Mucosa of stomach (tissue), 1 donor: ENCODE measurements around the gene PITRM1.

ENCODE experiments used
- H3K27me3 ChIP-seq: one replicate; pipeline ENCODE4 v1.7.0; 2013; ENCODE audit warnings: mild to moderate bottlenecking, low read length; ENCODE audit not compliant: control insufficient read depth, insufficient read depth
- H3K36me3 ChIP-seq: one replicate; pipeline ENCODE4 v1.7.0; 2013; ENCODE audit warnings: low read length; ENCODE audit not compliant: control insufficient read depth, insufficient read depth
- H3K4me1 ChIP-seq: one replicate; pipeline ENCODE4 v1.7.0; 2013; ENCODE audit warnings: mild to moderate bottlenecking, low read length; ENCODE audit not compliant: control insufficient read depth, insufficient read depth
- H3K4me3 ChIP-seq: one replicate; pipeline ENCODE4 v1.7.0; 2013; ENCODE audit warnings: low read length
- H3K9ac ChIP-seq: one replicate; pipeline ENCODE4 v1.7.0; 2013; ENCODE audit warnings: mild to moderate bottlenecking, low read length, moderate library complexity
- H3K9me3 ChIP-seq: one replicate; pipeline ENCODE4 v1.7.0; 2013; ENCODE audit warnings: mild to moderate bottlenecking, low read length, moderate library complexity; ENCODE audit not compliant: control insufficient read depth
- donor health status: Pancreatic carcinoma.

The PITRM1 gene

DNA sequence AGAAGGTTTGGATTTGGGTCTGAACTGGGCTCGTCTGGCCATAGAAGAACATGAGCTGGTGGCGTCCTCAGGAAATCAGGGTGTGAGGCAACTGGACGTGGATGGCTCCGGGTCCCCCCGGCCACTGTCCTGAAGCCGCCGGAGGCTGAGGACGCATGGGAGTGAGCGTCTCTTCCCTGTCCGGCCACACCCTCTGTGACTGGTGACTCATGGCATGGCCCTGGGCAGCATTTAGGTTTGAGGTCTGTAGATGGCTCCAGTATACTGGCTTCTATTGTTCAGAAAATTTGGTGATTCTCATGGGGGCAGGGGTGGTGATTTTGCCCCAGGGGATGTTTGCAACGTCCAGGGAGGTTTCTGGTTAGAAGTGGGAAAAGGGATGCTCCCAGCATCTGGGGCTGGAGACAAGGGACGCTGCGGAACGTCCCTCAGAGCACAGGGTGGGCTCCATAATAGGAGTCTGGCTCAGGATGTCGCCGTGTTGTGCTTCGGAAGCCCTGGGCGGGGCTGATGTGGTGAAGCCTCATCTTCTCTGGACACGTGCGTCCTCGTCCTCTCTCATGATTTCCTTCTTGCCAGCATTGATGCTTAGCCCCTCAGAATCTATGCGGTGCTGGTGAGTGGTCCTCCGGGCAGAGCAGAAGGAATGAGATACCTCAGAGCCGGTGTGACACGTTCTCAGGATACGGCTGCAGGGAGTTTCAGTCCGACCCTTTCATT is 49.9 kb downstream of the PITRM1 start:
- Histone ChIP-seq H3K4me1 (peaks cover 19% of the 10 kb centered on the region), H3K9me3 (no peaks in the 10 kb centered on the region), H3K27me3 (no peaks in the 10 kb centered on the region), H3K4me3 (no peak overlapping the region), H3K9ac (no peak overlapping the region), H3K36me3 (no peaks in the 10 kb centered on the region)

DNA sequence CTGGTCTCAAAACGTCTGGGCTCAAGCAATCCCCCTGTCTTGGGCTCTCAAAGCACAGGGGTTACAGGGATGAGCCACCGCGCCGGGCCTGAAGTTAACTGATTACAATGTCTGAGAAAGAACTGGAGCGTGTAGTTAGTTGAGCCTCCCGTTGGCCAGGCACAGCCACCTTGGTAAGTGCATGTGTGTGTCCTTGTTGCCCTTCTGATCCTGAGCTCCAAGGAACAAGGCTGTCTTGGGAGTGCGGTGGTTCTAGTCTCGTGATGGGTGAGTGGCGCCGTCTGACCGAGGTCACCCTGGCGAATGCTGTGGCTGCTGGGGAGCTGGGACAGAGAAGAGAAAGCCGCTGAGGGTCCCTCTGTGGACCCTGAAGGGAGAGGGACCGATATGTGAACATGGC is 50.5 kb downstream of the PITRM1 start:
- no peak overlapping the region for H3K9ac ChIP-seq
- H3K4me1 ChIP-seq, result peaks cover 12% of the 10 kb centered on the region
- H3K27me3 ChIP-seq, result no peaks in the 10 kb centered on the region
- H3K4me3 ChIP-seq, result no peak overlapping the region
- H3K9me3 ChIP-seq, result no peaks in the 10 kb centered on the region
- H3K36me3 ChIP-seq, result no peaks in the 10 kb centered on the region

DNA sequence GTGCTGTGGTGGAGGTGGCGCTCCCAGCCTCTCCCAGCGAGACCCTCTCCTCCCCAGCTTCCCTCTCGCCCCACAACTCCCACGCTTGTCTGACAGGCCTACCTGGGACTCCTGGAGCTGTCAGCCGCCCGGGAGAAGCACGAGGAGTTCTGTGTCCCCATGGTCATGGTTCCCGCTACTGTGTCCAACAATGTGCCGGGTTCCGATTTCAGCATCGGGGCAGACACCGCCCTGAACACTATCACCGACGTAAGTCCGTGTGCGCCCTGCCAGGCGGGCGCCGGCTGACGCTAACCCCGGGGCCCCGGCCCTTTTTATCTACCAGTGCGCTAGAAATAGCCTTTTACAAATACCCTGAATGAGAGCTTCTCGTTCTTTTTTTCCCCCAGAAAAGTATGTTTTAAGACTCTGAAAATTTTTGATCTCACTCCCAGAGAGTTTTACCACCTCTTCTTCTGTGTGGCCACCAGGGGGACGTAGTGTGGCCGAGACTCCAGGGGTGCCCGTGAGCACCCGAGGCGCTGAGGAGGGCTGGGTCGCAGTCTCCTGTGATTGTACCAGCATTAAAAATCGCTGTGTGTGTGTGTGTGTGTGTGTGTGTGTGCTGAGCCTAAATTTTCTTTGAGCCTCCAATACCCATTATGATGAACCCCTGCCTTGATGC is 52.7 kb downstream of the PITRM1 start:
- Histone ChIP-seq H3K4me1 (peaks cover 4% of the 10 kb centered on the region), H3K27me3 (no peaks in the 10 kb centered on the region), H3K36me3 (no peaks in the 10 kb centered on the region), H3K9me3 (no peaks in the 10 kb centered on the region), H3K9ac (no peak overlapping the region), H3K4me3 (no peak overlapping the region)

DNA sequence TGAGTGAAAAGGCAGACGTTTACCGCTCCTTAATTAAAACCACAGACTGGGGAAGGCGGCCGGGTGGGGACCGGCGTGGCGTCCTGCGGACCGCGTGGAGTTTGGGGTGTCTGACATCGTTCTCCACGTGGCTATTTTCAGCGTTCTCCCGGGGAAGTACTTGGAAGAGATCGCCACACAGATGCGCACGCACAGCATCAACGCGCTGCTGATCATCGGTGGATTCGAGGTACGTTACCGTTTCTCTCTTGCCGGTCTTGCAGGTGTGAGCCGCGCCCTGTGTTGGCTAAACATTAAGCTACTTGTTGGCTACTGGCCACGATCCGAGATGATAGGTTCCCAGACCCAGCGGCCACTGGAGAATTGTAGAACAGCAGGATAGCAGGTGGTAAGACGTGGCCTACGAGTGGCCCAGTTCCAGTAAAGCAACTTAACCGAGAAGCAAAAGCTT is 53.9 kb downstream of the PITRM1 start:
- no peaks in the 10 kb centered on the region for H3K9me3 ChIP-seq
- no peak overlapping the region for H3K4me3 ChIP-seq
- peaks cover 4% of the 10 kb centered on the region for H3K4me1 ChIP-seq
- H3K36me3 ChIP-seq, result no peaks in the 10 kb centered on the region
- H3K9ac ChIP-seq, result no peak overlapping the region
- H3K27me3 ChIP-seq, result no peaks in the 10 kb centered on the region

DNA sequence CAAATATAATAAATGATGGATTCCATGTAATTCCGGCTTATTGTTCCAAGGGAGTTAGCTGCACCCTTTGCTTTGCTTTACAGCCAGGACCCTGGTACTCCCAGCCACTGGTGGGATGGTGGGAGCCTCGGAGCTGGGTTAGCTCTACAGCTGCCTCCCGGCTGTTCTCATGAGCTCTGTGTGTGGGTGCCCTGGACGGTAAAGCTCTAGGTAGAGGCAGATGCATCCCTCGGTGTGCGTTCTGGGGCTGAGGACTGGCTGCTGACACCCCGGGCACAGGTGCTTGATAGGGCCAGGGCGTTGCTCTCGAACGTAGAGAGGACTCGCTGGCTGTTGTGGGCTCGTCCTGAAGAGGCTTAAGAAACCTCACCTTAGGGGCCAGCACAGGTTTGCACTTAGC is 55.1 kb downstream of the PITRM1 start:
- Histone ChIP-seq H3K9ac (no peak overlapping the region), H3K36me3 (peaks cover 3% of the 10 kb centered on the region), H3K4me3 (no peak overlapping the region), H3K27me3 (no peaks in the 10 kb centered on the region), H3K4me1 (peaks cover 4% of the 10 kb centered on the region), H3K9me3 (no peaks in the 10 kb centered on the region)

DNA sequence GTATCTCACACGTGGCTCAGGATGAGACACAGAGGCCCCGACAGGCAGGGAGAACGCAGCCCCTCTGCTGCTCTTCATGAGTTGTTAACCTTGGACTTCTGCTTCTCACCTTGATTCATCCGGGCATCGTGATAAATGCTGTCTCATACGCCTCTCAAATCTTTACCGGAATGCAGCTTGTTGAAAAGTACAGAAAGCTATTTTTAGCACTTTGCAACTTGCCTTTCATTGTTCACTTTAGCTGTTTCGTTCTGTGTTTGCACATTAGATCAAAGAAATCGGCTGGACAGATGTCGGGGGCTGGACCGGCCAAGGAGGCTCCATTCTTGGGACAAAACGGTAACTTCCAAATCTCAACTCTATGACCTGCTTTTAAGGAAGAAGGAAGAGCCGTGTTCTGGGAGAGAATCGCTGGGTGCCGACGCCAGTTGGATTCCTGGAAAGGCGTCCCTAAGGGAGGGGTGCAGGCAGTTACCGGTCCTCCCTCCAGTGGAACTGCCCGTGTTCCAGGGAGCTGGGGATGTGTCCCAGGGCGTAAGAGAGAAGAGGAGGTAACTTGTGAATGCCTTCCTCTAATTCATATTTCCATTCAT is 56.0 kb downstream of the PITRM1 start:
- no peaks in the 10 kb centered on the region for H3K9me3 ChIP-seq
- no peak overlapping the region for H3K4me3 ChIP-seq
- peaks cover 4% of the 10 kb centered on the region for H3K4me1 ChIP-seq
- peaks cover 3% of the 10 kb centered on the region for H3K36me3 ChIP-seq
- H3K27me3 ChIP-seq, result no peaks in the 10 kb centered on the region
- H3K9ac ChIP-seq, result no peak overlapping the region

DNA sequence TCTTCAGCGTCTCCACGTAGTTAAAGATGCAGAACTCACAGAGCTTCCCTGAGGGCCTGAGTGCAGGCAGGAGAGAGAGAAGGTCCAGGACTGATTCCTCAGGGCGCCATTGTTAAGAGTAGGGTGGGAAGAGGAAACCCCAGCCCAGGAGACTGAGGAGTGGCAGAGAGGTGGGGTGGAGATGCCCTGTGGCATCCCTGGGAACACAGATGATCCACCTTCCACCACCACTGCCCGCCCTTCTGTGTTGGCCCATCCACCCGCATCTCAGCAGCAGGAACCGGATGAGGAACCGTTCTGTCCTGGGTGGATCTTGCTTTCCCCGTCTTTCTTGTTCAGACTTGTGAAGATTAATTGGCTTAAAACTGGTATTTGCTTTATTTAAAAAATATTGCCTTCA is 56.9 kb downstream of the PITRM1 start:
- Histone ChIP-seq H3K36me3 (peaks cover 3% of the 10 kb centered on the region), H3K4me3 (no peak overlapping the region), H3K4me1 (peaks cover 4% of the 10 kb centered on the region), H3K9me3 (no peaks in the 10 kb centered on the region), H3K27me3 (no peaks in the 10 kb centered on the region), H3K9ac (no peak overlapping the region)

DNA sequence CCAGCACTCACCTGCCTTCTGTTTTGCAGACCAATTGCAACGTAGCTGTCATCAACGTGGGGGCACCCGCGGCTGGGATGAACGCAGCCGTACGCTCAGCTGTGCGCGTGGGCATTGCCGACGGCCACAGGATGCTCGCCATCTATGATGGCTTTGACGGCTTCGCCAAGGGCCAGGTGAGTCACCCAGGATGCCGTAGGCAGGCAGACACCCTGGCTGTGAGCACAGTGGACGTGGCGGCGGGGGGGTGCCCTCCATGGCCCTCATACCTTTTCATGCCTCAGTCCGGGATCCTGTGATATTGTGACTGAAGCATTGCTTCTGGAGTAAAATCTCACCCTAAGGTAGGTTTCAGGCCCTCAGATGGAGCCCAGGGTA is 59.2 kb downstream of the PITRM1 start:
- Histone ChIP-seq H3K27me3 (no peaks in the 10 kb centered on the region), H3K9ac (no peak overlapping the region), H3K9me3 (no peaks in the 10 kb centered on the region), H3K36me3 (peaks cover 8% of the 10 kb centered on the region), H3K4me1 (no peaks in the 10 kb centered on the region), H3K4me3 (no peak overlapping the region)

DNA sequence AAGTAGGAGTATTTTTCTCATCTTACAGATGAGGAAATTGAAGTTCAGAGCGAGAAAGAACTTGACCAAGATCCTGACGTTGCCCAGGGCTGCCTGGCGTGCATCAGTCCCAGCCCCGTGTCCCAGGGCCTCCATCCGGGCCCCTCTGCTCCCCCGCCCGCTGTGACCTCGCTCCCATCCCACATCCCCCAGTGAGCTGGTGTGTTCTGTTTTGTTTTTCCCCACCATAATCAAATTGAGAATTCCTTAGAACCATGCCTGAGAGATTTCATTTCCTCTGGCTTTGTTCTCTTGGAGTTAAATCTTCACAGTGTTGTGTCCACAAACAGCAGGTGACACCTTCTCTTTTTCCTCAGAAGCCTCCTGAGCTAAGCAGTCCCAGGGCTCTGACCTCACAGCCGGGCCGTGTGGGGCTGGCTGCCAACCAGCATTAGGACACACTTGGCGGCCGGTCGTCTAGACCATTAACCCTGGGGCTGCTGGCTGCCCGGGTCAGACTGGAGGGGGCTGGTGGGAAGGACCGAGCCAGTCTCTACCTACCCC is 60.9 kb downstream of the PITRM1 start:
- Histone ChIP-seq H3K4me1 (no peaks in the 10 kb centered on the region), H3K27me3 (no peaks in the 10 kb centered on the region), H3K9me3 (no peaks in the 10 kb centered on the region), H3K36me3 (peaks cover 8% of the 10 kb centered on the region), H3K9ac (no peak overlapping the region), H3K4me3 (no peak overlapping the region)

DNA sequence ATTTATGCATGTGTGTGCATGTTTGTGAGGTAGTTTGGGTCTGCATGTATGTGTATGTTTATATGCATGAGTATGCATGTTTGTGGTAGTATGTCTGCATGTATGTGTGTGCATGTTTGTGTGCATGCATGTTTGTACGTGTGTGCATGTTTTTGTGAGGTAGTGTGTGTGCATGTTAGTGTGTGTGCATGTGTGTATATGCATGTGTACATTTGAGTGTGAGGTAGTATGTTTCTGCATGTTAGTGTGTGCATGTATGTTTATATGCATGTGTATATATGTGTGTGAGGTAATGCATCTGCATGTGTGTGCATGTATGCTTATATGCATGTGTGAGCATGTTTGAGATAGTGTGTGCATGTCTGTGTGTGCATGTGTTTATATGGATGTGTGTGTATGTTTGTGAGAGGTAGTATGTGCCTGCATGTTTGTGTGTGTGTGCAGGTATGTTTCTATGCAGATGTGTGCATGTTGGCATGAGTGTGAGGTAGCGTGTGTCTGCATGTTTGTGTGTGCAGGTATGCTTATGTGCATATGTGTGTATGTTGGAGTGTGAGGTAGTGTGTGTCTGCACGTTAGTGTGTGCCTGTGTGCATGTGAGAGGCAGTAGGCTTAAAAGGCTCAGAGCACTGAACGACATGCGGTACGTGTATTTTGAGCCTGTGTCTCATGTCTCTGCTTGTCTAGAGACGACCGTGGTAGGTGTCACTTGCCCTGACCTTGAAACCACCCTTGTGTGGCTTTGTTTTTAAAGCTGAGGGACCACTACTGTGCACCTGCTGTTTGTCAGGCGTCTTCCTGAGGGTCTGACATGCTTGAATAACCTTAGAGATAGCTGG is 61.6 kb downstream of the PITRM1 start:
- H3K36me3 ChIP-seq, result peaks cover 8% of the 10 kb centered on the region

DNA sequence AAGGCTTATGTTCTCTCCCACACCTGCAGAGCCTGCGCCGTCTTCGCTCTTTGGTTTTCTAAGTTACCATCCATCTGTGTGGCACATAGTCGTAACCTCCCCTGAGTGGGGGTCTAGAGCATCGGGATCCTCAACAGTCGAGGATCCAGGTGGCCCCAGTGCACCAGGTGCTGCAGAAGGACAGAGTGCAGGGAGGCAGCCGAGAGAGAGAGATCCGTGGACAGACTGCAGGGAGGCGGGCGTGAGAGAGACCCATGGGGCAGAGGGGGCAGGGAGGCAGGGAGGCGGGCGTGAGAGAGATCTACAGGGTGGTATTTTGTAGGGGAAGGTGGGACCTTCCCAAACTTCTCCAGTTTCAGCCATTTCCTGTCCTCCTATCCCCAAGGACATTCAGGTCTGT is 62.9 kb downstream of the PITRM1 start:
- H3K36me3 ChIP-seq, result peaks cover 11% of the 10 kb centered on the region
- no peaks in the 10 kb centered on the region for H3K9me3 ChIP-seq
- no peaks in the 10 kb centered on the region for H3K4me1 ChIP-seq
- H3K9ac ChIP-seq, result no peak overlapping the region
- no peaks in the 10 kb centered on the region for H3K27me3 ChIP-seq
- no peak overlapping the region for H3K4me3 ChIP-seq

More for the DNA sequence above, 61.6 kb downstream of the PITRM1 start:
- H3K9ac ChIP-seq, result no peak overlapping the region
- H3K27me3 ChIP-seq, result no peaks in the 10 kb centered on the region
- no peaks in the 10 kb centered on the region for H3K4me1 ChIP-seq
- no peak overlapping the region for H3K4me3 ChIP-seq
- no peaks in the 10 kb centered on the region for H3K9me3 ChIP-seq
